ENCODE data around the gene LRRK1.

LRRK1 gene

GRCh38 chr15:101009176-101009575, 90.0 kb downstream of the LRRK1 start:
- no peak for DNase-seq

DNA sequence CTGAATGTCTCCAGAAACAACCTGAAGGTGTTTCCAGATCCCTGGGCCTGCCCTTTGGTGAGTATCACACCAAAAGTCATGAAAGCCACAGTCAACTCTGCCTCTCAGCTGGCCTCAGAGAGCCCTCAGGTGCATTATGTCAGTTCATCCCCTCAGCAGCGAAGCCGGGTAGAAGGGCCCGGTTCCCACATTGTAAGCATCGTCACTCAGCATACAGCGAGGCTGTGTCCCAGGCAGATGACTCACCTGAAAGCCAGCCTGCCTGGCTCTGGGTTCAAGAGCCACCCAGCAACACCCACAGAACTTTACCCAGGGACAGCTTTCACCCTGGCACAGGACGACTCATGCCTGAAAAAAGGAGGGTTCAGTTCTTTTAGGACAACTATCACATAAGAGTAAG, 91.6 kb downstream of the LRRK1 start:
- no peak for DNase-seq

DNA sequence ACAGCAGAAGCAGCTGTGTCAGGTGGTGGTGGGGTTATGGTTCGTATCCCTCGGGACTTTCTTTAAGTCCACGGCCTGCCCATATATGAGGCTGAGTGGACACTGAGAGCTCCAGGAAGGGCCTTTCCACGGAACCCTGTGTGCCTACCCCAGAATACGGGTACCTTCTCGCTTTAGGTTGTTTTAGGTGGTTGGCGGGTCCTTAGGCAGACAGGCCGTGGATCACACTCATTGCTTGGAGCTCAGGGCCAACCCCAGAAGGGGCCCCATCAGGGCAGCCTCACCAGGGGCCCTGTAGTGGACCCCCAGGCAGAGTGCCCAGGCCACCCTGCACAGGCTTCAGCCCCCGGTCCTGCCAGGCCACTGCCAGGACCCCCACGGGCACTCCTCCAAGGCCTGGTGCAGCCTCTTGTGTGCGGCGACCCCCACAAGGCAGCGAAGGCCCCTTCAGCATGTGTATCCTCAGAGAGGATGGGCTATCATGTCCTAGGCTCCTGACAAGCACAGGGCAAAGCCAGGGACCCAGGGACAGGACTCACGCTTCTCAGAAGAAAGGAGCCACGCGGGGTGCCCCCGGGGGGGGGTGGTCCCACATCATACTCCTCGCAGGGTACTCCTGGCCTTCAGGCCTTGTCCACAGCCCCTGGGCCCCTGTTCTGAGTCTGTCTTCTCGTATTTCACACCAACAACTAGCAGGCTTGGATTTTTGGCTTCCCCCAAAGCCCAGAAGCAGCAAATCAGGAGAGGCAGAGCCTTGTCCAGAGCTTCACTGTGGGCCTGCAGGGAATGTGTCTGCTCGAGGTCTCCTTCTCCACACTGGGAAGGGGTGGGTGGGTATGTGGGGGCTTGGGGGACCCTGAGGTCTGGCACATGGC, 93.4 kb downstream of the LRRK1 start:
- DNase-seq: no peak

DNA sequence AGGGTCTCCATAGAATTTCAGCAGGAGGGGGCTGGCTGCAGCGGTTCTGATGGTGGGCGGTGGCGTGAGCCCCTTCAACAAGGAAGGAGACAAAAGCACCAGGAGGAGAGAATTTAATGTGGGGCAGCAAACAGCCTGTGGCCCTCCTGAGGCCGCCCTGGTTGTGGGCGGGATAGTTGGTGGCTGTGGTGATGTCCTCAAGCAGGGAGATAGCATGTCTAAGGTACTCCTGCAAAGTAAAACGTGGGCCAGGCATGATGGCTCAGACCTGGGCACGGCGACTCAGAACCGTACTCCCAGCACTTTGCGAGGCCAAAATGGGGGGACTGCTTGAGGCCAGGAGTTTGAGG, 94.0 kb downstream of the LRRK1 start:
- no peak for DNase-seq

DNA sequence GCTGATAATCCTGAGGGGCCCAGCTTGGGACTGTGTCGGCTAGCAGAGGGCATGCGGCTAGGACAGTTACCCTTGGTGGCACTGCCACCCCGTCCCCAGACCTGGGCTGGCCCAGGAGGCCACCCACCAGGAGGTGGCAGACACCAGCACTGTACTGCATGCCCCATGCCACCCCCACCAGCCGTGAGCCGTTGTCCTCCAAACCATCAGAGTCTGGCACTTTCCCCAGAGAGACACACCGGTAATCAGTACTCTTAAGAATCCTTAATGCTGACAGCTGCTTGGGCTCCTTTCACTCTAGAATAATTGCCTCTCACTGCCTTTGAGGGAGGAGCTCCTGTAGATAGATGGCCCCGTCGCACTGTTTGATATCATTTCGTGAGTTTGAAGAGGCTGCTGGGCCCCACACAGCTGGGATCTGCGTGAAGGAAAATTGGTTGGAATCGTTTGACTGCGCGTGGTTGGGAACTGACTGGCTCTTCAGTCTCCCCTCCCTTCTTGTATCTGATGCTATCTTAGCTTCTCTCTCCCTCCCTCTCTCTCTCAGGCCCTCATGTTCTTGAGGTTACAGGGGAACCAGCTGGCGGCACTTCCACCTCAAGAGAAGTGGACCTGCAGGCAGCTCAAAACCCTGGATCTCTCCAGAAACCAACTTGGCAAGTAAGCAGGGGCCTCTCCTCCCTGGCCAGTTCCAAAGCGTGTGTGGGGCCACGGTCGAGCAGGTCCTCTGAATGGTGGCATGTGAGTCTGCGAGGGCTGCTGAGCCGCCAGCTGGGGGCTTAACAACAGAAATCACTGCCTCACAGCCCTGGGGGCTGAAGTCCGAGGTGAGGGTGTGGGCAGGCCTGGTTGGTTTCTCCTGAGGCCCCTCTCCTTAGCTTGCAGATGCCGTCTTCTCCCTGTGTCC, 94.9 kb downstream of the LRRK1 start:
- no peak for DNase-seq

- peak; percentile 11 to 62 (median 37) for DNase-seq
These were observed 96.0 kb downstream of the LRRK1 start for GRCh38 chr15:101014921-101015841.

- DNase-seq: no peak
These were observed 97.4 kb downstream of the LRRK1 start for GRCh38 chr15:101016581-101016980.

GRCh38 chr15:101017093-101017754, 98.1 kb downstream of the LRRK1 start:
- no peak for DNase-seq

DNA sequence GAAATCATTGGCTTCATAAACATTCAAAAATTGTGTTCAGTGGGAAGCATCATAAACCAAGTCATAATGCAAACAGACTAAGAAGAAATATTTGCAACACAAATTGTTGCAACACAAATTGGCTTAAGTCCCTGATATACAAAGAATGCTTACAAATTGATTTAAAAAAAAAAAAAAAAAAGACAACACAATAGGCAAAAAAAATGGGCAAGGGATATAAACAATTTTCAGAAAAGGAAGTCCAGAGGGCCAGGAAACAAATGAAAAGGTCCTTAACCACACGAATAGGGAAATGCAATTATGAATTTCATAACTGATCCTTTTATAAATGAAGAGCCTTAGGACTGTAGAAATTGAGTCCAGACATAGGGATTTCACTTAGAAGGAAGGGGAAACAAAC, 98.9 kb downstream of the LRRK1 start:
- DNase-seq: no peak

GRCh38 chr15:101018450-101018849, 99.3 kb downstream of the LRRK1 start:
- DNase-seq: no peak

DNA sequence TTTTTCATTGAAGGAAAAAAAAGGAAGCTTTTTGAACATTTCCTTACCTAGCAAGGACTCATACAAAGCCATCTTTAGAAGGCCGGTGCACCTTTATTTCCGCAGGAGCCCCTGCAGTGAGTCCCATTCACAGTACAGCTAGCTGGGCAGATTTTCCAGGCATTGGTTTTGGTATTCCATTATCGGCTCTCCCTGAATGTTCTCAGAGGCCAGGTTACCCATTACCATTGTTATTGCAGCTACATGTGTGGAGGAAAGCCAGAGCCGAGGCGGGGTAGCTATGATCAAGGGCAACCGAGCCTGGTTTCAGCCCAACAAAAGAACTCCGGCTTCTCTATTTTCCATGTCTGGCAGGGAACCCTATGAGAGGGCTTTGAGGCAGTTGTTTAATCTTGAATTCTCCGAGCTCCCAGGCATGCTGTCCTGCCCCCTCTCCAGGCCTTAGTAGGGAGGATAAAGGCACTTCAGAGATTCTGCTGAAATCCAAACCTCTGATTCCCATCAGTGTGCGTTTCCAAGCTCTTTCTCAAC, 100.3 kb downstream of the LRRK1 start:
- no peak for DNase-seq

- DNase-seq: no peak
These were observed 101.3 kb downstream of the LRRK1 start for GRCh38 chr15:101020451-101020850.

- no peak for DNase-seq
These were observed 101.8 kb downstream of the LRRK1 start for GRCh38 chr15:101020945-101021344.

- no peak for DNase-seq
These were observed 103.1 kb downstream of the LRRK1 start for GRCh38 chr15:101022306-101022705.

- DNase-seq: no peak
These were observed 103.7 kb downstream of the LRRK1 start for GRCh38 chr15:101022876-101023275.

DNA sequence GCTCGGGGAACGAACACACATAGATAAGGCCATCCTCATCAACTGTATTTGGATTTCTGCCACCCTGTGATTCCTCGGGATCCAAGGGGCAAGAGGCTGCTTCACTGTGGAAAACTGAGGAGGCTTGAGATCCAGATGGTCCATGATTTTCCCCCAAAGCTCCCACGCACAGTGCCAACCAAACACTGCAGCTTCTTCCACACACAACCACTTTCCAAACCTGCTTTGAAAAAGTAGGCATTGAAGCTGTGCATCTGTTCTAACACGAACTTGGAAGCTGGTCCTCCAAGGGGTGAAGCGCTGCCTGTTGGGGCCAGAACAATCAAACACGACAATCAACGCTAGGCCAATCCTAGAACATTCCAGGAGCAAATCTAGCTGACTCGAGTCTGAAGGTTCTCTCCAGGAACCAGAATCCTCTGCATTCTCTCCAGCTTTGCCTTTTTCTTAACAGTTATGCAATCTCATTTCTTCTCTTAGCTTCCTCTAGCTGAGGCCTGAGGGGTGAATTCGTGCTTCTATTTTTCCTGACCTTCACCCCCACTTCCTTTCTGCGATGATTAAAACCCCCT, 104.4 kb downstream of the LRRK1 start:
- DNase-seq: no peak

DNA sequence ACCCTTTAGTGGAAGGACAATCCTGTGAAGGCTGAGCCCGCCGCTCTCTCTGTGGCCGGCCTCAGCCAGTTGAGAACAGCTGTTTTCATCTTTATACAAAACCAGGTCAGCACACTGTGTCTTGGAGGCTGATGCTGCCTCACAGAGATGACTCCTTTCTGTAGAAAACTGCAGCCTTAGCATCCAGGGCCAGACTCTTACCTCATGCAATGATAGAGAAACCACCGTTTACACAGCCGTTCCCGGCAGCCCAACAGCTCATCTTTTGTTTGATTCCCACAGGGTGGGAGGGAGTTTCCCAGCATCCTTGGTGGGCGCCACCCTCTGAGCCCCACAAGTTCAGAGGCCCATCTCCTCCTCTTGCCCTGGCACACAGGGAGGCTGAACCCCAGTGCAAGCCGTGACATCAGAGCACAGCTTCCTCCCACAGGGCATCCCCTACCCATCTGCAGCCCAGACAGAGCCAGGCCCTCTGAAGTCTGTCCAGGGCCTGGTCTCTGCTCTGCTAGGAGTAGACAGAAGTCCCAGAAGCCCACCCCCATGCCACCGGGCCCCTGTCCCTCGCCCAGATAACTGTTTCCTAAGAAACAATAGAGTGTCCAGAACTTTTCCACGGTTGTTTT, 105.0 kb downstream of the LRRK1 start:
- no peak for DNase-seq

DNA sequence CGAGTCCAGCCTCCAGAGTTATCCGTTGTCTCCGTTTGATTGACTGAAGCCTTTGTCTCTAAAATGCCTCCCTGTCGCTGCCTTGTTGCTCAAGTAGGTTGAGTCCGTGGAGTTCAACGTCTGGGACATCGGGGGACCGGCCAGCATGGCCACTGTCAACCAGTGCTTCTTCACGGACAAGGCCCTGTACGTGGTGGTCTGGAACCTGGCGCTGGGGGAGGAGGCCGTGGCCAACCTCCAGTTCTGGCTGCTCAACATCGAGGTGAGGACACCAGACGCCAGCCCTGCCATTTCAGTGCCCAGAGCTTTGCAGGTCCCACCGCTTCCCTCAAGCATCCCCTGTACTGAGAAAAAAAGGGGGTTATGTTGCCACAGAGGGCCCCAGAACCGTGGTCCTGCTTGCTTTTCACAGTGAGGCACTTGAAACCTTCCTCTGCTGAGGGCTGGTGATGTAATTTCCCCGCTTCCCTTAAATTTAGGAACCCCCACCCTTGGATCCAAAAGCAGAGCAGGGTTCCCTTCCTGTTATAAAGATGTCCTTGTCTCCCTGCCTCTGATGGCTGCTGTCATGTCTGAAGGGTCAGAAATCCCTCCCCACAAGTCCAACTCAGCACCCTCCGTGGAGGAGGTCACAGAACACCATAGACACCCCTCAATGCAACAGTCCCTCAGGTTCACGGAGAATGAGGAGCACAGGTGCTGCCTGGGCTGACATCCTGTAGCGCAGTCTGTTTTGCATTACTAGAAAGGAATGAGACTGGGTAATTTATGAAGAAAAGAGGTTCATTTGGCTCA, 105.7 kb downstream of the LRRK1 start:
- no peak for DNase-seq

DNA sequence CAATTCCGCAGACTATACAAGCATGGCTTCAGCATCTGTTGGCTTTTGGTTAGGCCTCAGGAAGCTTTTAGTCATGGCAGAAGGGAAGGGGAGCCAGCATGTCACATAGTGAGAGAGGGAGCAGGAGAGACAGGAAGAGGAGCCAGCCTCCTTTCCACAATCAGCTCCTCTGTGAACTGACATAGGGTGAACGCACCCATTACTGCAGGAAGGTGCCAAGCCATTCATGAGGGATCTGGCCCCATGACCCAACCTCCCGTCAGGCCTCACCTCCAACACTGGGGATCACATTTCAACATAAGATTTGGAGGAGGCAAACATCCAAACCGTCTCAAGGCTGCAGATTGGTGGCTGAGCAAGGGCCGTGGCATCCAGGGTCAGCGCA, 106.3 kb downstream of the LRRK1 start:
- DNase-seq: no peak

DNA sequence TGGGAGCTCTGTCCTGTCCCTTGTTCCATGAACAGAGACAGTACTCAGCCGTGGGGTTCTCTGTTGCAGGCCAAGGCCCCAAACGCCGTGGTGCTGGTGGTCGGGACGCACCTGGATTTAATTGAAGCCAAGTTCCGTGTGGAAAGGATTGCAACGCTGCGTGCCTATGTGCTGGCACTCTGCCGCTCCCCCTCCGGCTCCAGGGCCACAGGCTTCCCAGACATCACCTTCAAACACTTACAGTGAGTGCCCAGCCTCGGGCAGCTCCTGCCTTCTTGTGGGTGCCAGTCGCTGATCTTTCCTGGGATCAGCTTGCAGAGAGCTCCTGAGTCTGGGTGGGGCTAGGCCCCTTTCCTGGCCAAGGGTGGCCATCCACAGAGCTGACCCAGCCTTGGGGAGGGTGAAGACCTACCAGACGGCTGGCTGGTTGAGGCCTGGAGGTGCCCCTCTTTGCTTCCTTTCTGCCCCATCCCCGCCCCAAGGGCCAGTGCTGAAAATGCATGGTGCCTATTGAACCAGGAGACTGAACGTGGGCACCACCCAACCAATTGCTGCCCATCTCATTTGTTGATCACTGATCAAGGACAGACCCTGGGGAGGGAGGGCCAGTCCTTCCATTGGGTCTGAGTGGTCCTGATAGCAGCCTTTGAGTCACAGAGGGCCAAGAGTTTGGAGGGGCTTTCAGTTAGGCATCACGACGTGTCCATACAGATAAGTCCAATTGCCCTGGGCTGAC, 106.9 kb downstream of the LRRK1 start:
- no peak for DNase-seq
